ENCODE measurements around the gene TRPM3.

- TF ChIP-seq POLR2A (IDR thresholded peaks at IDR 0.05) (no peak), CTCF (IDR thresholded peaks at IDR 0.05) (no peak)
These were observed 252.5 kb downstream of the TRPM3 start for GRCh38 chr9:70868661-70869652.
